Limb (tissue), 2 donors: ENCODE measurements around the gene EID2.

Experiments used
- DNase-seq, 2 donors: peaks; one replicate each; pipeline ENCODE4 v3.0.0-alpha.2; 2016; ENCODE audit errors: extremely low spot score in 2 of 2

EID2 gene, protein sequence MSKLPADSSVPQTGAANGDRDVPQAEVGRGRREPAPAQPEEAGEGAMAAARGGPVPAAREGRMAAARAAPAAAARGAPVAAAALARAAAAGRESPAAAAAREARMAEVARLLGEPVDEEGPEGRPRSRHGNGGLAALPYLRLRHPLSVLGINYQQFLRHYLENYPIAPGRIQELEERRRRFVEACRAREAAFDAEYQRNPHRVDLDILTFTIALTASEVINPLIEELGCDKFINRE

DNA sequence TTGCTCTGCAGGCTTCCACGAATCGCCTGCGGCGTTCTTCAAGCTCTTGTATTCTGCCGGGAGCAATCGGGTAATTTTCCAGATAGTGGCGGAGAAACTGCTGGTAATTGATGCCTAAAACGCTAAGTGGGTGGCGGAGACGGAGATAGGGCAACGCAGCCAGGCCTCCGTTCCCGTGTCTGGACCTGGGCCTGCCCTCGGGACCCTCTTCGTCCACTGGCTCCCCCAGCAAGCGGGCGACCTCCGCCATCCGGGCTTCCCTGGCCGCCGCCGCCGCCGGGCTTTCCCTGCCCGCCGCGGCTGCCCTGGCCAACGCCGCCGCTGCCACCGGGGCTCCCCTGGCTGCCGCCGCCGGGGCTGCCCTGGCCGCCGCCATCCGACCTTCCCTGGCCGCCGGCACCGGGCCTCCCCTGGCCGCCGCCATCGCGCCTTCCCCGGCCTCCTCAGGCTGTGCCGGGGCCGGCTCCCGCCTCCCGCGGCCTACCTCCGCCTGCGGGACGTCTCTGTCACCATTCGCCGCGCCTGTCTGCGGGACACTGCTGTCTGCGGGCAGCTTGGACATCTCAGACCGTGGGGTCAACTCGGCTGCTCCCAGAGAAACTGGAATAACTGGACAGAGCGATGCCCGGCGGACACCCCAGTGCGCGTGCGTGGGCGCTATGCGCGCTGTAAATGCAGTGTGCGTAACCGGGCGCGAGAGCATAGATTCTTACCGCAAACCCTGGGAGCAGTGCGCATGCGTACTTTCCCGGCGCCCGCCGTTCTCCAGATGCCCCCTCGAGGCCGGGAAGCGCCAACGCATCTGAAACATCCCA lies at the start of gene EID2:
EID2 (minus strand) TSS at position 644 of the 815 bp plus-strand sequence; CDS start at position 562, 82 bp downstream.
- peak; percentile 95 to 97 for DNase-seq

DNA sequence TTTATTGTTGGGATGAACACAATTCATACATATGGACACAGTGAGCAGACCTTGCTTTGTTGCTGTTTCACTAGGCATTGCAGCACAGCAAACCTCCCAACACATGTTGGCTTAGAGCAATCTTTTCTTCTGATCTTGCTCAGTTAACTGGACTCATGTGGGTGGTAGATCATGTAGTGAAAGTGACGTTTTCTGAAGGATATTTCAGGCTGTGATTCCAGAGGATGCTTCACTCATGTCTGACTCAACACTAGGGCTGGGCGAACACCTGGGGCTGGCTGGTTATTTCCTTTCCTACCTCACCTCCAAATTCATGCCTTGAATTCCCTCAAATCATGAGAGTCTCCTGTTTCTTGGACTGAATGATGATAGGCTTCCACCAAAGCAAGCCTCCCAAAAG lies 48.1 kb upstream of the EID2 start:
- no peak for DNase-seq

DNA sequence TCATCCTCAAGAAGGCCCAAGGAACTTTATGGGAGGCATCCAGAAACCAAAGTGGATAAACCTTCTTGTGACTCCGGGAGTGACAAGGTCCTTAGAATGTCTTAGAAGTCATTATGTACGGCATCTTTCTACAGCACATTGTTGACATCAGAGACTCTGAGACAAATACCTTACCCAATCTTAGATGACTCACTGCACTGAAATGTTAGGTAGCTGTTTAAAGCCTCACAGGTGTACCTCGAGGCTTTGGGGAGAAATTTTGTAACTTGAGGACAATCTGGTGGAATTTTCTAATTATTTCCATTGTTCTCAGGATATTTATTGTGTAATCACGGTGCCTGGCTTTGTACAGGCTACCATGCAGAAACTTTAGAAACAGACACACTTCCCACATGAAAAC lies 47.5 kb upstream of the EID2 start:
- DNase-seq: no peak

DNA sequence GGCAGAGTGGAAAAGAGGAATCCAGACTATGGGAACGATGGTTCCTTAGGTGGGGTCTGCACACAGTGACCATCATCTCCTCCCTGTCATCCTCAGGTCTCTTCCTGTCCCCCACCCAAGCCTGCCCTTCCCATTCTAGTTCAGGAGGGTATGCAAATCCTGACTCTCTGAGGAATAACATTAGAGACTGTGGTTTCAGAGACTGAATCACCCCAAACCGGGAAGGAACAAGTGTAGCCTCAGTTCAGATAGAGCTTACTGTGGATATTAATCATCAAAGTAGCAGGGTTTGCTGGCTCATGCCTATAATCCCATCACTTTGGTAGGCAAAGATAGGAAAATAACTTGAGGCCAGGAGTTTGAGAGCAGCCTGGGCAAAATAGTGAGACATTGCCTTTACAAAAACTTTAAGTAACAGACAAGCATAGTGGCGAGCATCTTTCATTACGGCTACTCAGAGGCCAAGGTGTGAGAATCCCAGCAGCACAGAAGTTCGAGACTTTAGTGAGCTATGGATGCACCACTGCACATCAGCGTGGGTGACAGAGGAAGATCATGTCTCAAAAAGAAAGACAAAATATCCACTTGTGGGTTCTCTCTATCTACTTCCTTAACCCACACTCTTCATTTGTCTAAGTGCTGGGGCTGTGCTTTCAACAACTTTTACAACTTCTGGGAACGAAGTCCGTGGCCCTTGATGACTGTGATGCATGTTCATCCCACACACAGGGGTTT lies 43.1 kb upstream of the EID2 start:
- no peak for DNase-seq

DNA sequence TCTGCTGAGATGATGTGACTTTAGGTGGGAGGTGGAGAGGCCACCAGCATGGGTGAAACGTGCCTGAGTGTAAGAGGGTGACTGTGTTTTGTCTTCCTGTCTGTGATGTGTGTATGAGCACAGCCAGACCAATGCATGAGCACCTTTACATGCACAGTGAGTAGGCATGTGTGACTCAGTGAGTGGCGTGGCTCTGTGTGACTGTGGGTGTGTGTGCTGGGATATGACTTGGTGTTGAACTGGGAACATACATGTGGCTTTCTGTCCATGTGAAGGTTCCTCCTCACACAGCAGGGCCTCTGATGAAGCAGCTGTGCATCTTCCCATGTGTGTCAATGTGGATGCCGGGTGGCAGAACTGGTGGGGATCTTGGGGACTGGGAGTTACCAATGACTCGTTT lies 42.5 kb upstream of the EID2 start:
- no peak for DNase-seq

DNA sequence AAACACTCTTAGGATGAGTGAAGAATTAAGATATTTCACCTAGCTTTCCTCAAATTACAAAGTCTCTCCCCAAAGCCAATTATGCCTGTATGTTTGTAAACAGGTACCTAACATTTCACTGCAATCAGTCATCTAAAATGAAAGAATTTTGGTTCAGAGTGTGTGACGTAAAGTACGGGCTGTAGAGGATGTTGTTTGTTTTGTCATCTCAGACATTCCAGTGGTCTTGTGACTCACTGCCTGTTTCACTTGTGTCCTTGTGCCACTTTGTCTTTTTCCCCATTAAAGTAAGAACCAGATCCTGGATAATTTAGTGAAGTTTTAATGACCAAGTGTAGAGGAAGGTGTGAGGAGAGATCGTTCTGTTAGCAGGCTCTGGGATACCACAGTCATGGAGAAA lies 28.6 kb upstream of the EID2 start:
- DNase-seq: no peak

DNA sequence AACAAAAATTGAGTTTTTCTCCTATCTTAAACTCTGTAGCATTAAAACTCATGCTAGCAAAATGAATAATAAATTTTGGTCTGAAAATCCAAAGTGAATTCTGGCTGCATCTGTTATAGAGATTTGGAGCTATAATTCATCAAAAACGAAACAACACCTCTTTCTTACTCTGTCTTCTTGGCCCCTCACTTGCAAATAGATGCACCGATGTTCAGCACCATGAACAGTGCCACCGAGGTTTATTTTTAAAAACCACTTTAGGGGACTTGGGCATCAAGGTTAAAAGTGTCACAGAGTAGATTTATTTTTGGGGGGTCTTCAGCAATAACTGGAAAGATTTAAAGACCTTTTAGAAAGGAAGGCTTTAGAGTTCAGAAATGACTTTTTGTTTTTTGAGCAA lies 26.1 kb upstream of the EID2 start:
- no peak for DNase-seq

DNA sequence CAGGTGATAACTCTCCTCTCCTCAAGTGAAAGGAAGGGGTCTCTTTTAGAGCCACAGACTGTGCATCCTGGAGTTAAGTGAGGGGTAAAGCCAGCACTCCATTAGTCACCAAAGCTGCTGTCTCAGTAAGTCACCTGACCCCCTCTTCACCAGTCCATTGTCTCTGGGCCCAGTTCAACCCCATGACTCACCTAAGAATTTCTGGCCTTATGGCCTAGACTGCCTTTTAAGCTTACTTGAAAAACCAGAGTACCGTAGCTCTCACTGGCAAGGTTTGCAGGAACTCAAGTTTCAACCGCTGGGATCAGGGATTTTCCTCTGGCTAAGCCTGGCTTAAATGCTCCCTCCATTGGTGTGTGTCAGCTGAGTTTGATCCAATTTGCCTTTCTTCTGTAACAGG lies 23.4 kb upstream of the EID2 start:
- no peak for DNase-seq

DNA sequence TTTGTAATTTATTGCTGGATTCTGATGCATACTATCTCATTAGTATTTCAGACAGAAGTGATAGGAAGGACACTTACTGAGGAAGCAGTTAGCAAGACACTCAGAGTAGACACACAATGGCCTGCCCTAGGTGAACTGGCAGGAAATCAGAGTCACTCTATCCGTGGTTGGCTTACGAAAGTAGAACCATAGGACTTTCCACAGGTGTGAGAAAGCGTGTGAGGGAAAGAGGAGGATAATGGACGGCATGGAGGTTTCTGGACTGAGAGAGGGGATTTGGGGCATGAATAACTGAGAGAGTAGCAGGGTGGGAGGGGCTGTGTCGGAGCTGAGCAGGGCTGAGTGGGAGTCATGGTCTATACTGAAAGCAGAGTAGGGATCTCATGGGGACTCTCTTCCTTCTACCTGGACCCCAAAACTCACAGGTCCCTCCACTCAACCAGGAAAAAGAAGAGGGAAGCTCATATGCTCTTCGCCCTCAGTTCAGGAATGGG lies 18.7 kb upstream of the EID2 start:
- no peak for DNase-seq

DNA sequence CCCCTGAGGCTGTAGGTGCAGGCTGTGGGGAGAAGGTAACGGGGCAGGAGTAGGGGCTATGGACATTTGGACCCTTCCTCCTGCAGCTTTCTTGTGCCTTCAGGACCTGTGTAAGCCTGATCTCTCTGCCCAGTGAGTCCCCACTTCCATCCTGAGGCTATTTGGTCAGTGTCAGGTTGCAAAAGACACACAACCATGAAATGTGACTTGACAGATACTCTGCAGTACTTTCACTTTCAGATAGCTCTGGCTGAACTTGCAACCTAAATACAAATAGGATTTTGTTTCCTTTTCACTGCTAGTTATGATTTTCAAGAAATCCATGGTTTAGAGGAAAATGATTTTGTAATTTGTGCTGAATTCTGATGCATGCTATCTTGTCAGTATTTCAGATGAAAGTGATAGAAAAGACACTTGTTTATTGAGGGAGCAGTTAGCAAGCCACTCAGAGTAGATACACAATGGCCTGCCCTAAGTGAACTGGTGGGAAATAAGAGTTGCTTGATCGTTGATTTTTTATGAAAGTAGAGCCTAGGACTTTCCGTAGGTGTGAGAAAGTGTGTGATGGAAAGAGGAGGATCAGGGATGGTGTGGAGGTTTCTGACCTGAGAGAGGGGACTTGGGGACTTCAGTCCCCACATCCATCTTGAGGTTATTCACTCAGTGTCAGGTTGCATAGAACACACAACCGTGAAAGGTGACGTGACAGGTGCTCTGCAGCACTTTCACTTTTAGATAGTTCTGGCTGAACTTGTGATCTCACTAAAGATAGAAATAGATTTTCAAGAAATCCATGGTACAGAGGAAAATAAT lies 18.1 kb upstream of the EID2 start:
- DNase-seq: no peak

DNA sequence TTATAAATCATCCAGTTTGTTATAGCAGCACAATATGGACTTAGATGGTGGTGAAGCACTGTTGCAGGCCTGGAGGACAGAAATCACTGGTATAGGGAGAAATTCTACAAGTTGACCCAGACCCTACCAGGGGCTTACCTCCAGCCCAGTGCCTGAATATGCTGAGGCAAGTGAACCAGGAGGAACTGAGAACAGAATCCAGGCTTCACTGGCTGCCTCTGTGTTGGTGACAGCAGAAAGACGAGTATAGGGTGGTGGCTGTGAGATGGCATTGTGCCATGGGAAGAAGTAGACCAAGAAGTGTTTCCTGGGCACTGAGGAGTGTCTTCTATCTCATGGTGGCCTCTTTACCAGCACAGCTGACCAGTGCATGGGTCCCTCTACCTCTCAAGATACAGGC lies 15.9 kb upstream of the EID2 start:
- DNase-seq: no peak

DNA sequence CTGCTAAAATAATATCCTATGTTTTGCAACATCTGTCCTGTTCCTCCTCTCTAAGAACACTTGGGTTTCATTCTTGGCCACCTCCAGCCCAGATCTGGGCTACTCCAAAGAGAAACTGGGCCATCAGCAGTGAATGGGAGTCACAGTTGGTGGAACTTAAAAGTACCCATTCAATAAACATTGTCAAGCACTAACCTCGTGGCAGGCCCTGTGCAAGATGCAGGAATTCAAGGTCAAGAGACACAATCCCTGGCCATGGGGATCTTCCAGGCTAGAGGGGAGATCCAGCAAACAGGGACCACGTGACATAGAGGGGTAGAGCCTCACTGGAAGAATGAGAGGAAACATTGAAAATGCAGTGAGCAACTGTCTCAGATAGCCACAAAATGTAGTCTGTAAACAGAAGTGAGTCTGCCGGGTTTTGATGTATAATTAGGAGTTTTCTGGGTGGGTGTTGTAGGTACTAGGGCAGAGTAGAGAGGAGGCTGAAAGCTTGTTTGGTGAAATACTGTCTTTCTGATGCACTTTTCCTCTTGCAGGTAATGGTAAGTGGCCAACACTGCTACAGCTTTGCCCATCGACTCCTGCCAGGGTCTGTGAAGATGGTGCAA lies 14.8 kb upstream of the EID2 start:
- DNase-seq: no peak

DNA sequence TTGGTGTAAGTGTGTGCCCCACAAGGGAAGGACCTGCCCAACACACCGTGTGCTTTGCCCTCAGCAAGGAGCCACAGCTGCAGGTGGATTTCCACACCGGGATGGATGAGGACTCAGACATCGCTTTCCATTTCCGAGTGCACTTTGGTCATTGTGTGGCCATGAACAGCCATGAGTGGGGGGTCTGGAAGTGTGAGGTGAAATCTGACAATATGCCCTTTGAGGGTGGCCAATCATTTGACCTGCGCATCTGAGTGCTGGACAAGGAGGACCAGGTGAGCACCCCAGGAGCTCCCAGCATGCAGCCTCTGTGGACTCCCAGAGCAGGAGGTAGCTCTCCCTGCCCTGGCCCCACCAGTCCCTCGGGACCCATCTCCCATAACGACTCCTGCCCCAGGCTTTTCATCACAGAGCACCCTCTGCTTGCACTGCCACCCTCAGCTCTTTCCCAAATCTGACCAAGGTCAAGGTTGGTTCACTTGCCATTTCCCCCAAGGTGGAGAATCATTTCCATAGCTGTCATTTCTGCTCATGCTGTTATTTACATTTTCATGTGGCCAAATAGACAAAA lies 13.2 kb upstream of the EID2 start:
- no peak for DNase-seq

DNA sequence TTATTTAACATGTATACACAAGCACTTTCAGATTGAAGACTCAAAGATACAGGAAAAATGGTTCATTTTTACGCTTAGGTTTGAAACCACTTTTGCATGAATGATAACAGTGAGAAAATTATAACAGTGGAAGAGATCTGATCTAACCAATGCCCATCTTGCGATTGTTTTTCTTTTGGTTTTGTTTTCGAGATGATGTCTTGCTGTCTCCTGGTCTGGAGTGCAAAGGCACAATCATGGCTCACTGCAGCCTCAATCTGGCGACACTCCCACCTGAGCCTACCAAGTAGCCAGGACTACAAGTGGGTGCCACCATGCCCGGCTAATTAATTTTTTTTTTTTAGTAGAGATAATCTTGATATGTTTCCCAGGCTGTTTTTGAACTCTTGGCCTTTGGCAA lies 10.2 kb upstream of the EID2 start:
- DNase-seq: no peak

DNA sequence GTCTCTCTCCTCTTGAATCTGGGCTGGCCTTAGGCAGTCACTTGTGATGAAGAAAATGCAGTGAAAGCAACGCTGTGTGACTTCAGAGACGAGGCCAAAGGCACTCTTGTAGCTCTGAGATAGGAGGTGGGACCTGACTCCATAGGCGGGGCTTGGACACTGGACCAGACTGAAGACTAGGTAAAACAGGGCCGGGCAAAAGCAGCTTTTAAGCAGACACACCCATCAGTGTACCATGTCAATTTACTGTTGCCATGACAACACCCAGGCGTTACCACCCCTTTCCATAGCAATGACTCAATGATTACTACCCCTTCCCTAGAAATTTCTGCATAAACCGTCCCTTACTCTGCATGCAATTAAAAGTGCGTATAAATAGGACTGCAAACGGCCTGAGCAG lies 6.6 kb upstream of the EID2 start:
- no peak for DNase-seq

DNA sequence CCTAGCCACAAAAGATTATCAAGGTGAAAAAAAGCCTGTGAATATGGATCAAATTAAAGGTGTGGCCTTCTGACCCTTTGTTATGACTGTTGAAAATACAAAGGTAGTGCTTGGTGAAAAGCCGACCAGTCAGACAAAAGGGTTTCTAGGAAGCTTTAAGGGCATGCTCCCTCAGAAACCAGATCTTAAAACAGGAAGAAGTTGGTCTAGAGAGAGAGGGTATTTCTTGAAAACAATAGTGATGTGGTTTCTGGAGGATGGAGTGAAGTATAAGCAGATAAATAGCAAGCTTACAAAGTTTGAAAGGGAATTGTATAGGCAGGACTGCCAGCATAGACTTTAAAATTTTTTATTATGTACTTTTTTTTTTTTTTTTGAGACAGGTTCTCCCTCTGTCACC lies 5.0 kb upstream of the EID2 start:
- no peak for DNase-seq

DNA sequence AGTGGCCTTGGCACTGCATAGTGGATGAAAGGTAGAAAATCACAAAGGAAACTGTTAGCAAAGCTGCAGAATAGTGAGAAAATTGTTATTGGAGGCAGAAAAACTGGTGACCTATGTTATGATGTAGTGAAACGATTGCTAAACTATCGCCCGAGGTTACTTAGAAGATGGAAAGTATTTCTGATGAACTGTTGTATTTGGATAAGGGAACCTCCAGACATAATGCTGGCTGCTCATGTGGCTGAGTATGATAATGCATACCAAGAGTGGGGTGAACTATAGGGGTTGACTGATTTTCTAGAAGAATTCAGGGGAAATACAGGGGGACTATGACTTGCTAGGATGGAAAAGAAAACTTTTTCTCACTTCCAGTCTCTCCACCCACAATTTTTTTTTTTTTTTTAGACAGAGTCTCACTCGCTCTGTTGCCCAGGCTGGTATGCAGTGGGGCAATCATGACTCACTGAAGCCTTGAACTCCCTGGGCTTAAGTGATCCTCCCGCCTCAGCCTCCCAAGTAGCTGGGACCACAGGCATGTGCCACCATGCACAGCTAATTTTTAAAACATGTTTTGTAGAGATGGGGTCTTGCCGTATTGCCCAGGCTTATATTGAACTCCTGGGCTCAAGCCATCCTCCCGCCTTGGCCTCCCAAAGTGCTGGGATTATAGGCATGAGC lies 4.4 kb upstream of the EID2 start:
- DNase-seq: no peak

DNA sequence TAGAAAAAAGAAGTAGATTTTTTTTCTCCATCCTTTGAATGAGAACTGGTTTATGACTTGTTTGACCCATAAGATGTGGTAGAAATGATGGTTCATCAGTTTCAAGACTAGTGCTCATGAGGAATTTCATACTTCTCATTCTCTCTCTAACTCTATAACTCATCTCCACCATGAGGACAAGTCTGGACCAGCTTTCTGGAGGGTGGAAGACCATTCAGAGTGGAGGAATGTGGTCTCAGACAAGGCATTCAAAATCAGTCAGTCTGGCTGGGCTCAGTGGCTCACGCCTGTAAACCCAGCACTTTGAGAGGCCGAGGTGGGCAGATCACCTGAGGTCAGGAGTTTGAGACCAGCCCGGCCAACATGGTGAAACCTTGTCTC lies 3.5 kb upstream of the EID2 start:
- DNase-seq: no peak

DNA sequence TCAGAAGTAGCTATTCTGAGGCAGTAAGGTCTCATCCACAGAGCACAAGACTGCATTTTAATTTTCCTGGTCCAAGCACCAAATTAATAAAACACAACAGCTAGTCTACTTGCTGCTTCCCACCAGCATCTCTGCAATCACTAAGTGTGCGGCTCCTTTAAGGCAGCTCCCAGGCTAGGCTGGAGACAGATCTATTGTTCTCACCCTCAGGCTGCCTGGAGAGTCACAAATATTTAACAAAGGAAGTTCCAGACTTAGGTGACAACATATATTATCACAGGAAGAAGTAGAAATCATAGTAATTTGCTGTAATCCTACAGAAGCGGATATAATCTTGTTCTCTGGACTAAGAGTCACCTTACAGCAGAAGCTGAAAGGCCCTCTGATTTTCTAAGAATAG lies 2.2 kb upstream of the EID2 start:
- no peak for DNase-seq

DNA sequence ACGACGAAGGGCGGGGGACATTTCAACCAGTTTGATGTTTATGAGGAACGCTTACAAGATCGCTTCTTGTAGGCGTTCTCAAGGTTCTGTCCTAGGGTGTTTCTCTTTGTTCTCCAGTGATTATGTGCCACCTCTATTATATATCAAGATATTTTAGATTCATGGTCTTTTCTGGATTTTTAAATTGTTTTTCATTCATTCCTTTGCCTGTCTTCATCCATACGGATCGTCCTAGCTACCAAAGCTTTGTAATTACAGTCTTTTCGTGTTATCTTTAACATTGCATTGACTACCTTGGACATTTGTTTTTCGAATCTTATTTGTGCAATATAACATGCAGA lies 342 bp upstream of the EID2 start:
- no peak for DNase-seq
